DND-41 (cell line): ENCODE data around the gene NLRP12.

Experiments used
- CTCF ChIP-seq: IDR thresholded peaks from 2 replicates; pipeline ENCODE4 v1.5.1; 2012; ENCODE audit warnings: borderline replicate concordance, low read length, moderate library complexity, mild to moderate bottlenecking; ENCODE audit not compliant: poor library complexity, severe bottlenecking; ENCODE audit errors: extremely low read depth
- EZH2 ChIP-seq: IDR thresholded peaks from 3 replicates; pipeline ENCODE4 v1.6.1; 2012; ENCODE audit warnings: borderline replicate concordance, low read depth, mild to moderate bottlenecking, moderate library complexity, low read length, inconsistent platforms; ENCODE audit not compliant: severe bottlenecking

- TF ChIP-seq CTCF, result no peak
- TF ChIP-seq EZH2, result no peak
Observed at GRCh38 chr19:53865523-53865917, 41.4 kb upstream of the NLRP12 start.
